ENCODE measurements around the gene PDE4C.

The PDE4C gene

GRCh38 chr19:18233224-18233825, 7.1 kb upstream of the PDE4C start (continued):
- TF ChIP-seq PRDM2 (tag by site-specific recombination; IDR thresholded peaks at IDR 0.05; ENCODE audit: borderline replicate concordance) (no peak), SETDB1 (IDR thresholded peaks at IDR 0.05; ENCODE audit: insufficient read length, low read length) (no peak), ZNF513 (tag by site-specific recombination; IDR thresholded peaks at IDR 0.05) (no peak), SCRT1 (tag by site-specific recombination; IDR thresholded peaks at IDR 0.05; ENCODE audit: borderline replicate concordance) (0 out of 2 replicates have a peak, but pooled peaks have one; percentile 12), ZNF132 (tag by site-specific recombination; IDR thresholded peaks at IDR 0.05; ENCODE audit: borderline replicate concordance) (no peak), ZNF302 (tag by site-specific recombination; IDR thresholded peaks at IDR 0.05; ENCODE audit: low read depth) (no peak), PATZ1 (tag by site-specific recombination; IDR thresholded peaks at IDR 0.05) (0 out of 2 replicates have a peak, but pooled peaks have one; percentile 17), ZNF335 (tag by site-specific recombination; conservative IDR thresholded peaks at IDR 0.05) (0 out of 2 replicates have a peak, but pooled peaks have one; percentile 1), ZIC2 (tag by site-specific recombination; IDR thresholded peaks at IDR 0.05) (no peak), HOXD13 (CRISPR knock-in tag; IDR thresholded peaks at IDR 0.05; ENCODE audit: borderline replicate concordance) (no peak), ZNF175 (tag by site-specific recombination; IDR thresholded peaks at IDR 0.05) (no peak), ZNF514 (tag by site-specific recombination; IDR thresholded peaks at IDR 0.05) (no peak), IKZF3 (tag by site-specific recombination; IDR thresholded peaks at IDR 0.05) (0 out of 2 replicates have a peak, but pooled peaks have one; percentile 25), ZNF449 (tag by site-specific recombination; IDR thresholded peaks at IDR 0.05) (no peak), ZSCAN16 (tag by site-specific recombination; IDR thresholded peaks at IDR 0.05) (no peak), ZNF416 (tag by site-specific recombination; IDR thresholded peaks at IDR 0.05) (no peak), ZNF311 (tag by site-specific recombination; IDR thresholded peaks at IDR 0.05; ENCODE audit: borderline replicate concordance) (no peak), ZNF692 (tag by site-specific recombination; IDR thresholded peaks at IDR 0.05) (peak; percentile 86), ZNF112 (tag by site-specific recombination; IDR thresholded peaks at IDR 0.05) (no peak), ZNF560 (tag by site-specific recombination; IDR thresholded peaks at IDR 0.05; ENCODE audit: borderline replicate concordance) (peak; percentile 86; the same call in 1 of the 2 replicates), ZNF561 (tag by site-specific recombination; IDR thresholded peaks at IDR 0.05; ENCODE audit: borderline replicate concordance) (0 out of 2 replicates have a peak, but pooled peaks have one; percentile 70), TSHZ1 (tag by site-specific recombination; IDR thresholded peaks at IDR 0.05; ENCODE audit: borderline replicate concordance) (no peak), ZNF350 (tag by site-specific recombination; IDR thresholded peaks at IDR 0.05) (no peak)

All from HEK293 (cell line).